Measurements from ENCODE around the gene MATK.

The MATK gene

GRCh38 chr19:3774621-3775373 lies 11.4 kb downstream of the MATK start:
- Histone ChIP-seq H3K9me3 (ENCODE audit: control insufficient read depth, insufficient read depth, low read length) (no peaks in the 10 kb centered on the region), H3K4me3 (ENCODE audit: low read depth, low read length) (no peak overlapping the region), H3K4me1 (ENCODE audit: control insufficient read depth, insufficient read depth, low read length) (no peaks in the 10 kb centered on the region), H3K27me3 (ENCODE audit: control insufficient read depth, insufficient read depth, low read length) (no peaks in the 10 kb centered on the region), H3K36me3 (ENCODE audit: control insufficient read depth, insufficient read depth, low read length) (no peaks in the 10 kb centered on the region), H3K9ac (ENCODE audit: low read depth, low read length) (no peak overlapping the region)

DNA sequence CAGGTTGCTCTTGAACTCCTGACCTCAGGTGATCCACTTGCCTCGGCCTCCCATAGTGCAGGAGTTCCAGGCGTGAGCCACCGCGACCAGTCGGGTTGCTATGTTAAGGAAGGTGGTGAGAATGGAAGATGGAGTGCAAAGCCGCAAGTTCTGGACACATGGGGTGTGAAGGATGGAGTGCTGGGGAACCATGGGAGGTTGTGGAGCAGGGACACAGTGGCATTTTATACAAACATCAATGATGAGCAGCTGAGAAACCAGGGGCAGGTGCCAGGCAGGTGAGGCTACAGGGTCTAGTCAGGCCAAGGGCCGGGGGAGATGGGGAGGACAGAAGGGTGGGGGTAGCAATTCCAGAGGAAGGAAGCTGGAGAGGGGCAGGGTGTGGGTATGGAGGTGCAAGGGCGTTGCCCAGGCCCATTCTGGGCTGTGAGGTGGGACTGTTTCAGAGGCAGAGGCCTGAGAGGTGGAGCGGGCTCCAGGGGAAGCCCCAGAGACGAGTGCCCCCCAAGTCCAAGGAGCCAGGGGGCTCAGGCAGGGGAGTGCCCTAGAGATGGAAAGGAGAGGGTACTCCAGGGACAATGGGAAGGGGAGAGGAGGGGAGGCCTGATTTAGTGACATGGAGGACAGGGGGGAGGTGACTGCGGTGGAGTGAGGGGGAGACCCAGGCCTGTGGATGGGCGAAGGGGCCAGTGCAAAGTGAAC lies 12.2 kb downstream of the MATK start:
- Histone ChIP-seq H3K4me1 (ENCODE audit: control insufficient read depth, insufficient read depth, low read length) (no peaks in the 10 kb centered on the region), H3K36me3 (ENCODE audit: control insufficient read depth, insufficient read depth, low read length) (no peaks in the 10 kb centered on the region), H3K9ac (ENCODE audit: low read depth, low read length) (no peak overlapping the region), H3K9me3 (ENCODE audit: control insufficient read depth, insufficient read depth, low read length) (no peaks in the 10 kb centered on the region), H3K27me3 (ENCODE audit: control insufficient read depth, insufficient read depth, low read length) (no peaks in the 10 kb centered on the region), H3K4me3 (ENCODE audit: low read depth, low read length) (no peak overlapping the region)

DNA sequence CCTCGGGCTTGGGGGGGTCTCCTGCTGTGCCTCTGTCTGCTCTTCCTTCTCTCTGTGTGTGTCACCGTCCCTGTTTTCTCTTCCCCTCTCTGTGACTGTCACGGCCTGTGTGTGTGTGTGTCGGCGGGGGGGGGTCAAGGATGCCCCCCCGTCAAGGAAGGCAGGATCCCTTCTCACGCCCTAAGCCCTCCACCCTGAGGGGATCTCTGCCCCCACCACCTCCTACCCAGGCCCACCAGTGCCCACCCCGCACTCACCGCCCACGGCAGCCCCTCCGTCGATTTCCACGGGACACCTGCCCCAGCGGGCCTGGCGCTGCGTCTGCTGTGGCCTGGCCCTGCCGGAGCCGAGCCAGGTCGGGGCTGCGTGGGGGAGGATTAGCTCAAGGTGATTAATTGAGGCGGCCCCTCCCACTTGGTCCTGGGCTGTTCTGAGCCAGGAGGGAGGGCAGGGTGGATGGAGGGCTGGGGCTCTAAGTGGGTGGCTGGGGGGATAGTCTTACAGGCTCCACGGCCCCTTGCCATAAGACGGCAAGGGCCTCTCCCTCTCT lies 14.2 kb downstream of the MATK start, which contains the start of gene RAX2:
RAX2 (minus strand) TSS at position 323 of the 550 bp plus-strand sequence. CDS start 486 bp downstream, outside the sequence.
- H3K9me3 ChIP-seq (ENCODE audit: control insufficient read depth, insufficient read depth, low read length), result no peaks in the 10 kb centered on the region
- no peak within 1 kb of the TSS for H3K9ac ChIP-seq (ENCODE audit: low read depth, low read length)
- H3K4me1 ChIP-seq (ENCODE audit: control insufficient read depth, insufficient read depth, low read length), result no peaks in the 10 kb centered on the region
- no peaks in the 10 kb centered on the region for H3K27me3 ChIP-seq (ENCODE audit: control insufficient read depth, insufficient read depth, low read length)
- no peak within 1 kb of the TSS for H3K4me3 ChIP-seq (ENCODE audit: low read depth, low read length)
- peaks cover 5% of the 10 kb centered on the region for H3K36me3 ChIP-seq (ENCODE audit: control insufficient read depth, insufficient read depth, low read length)

GRCh38 chr19:3771000-3771905 lies 14.9 kb downstream of the MATK start:
- Histone ChIP-seq H3K36me3 (ENCODE audit: control insufficient read depth, insufficient read depth, low read length) (peaks cover 8% of the 10 kb centered on the region), H3K4me3 (ENCODE audit: low read depth, low read length) (no peak overlapping the region), H3K9me3 (ENCODE audit: control insufficient read depth, insufficient read depth, low read length) (no peaks in the 10 kb centered on the region), H3K27me3 (ENCODE audit: control insufficient read depth, insufficient read depth, low read length) (no peaks in the 10 kb centered on the region), H3K4me1 (ENCODE audit: control insufficient read depth, insufficient read depth, low read length) (no peaks in the 10 kb centered on the region), H3K9ac (ENCODE audit: low read depth, low read length) (no peak overlapping the region)

DNA sequence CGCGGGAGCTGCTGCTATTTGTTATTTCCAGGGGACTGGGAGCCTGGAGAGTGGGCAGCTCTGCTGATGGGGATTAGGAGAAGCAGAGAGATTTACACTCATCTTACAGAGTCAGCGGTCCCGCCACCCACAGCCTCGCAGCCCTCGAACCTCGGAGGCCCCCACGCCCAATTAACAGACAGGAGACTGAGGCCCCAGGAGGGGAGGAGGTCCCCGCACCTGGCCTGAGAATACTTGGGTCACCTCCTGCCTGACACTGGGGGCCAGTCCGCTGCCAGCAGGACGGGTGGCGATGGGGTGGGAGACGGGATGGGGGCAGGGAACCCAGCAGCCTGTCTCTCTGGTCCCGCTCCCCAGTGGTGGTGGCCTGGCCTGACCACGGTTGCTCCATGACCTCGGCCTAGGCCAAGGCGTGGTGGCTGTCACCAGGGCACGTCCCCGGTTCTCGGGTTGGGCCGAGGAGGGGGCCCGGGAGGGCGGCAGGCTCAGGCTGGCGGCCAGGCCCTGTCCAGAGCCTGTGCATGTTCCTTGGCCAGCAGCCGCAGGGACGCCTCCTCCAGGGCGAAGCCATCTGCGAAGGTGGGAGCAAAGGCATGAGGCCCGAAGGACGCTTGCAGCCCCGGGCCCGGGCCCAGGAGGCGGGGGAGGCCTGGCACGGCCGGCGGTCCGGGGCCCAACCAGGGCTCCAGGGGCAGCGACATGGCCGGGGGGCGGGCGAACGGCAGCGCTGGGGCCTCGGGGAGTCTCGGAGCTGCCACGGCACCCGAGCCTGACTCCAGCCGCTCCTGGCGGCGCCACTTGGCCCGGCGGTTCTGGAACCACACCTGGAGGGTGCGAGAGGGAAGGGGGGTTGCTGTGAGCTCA lies 15.8 kb downstream of the MATK start:
- no peak overlapping the region for H3K4me3 ChIP-seq (ENCODE audit: low read depth, low read length)
- no peaks in the 10 kb centered on the region for H3K9me3 ChIP-seq (ENCODE audit: control insufficient read depth, insufficient read depth, low read length)
- H3K27me3 ChIP-seq (ENCODE audit: control insufficient read depth, insufficient read depth, low read length), result no peaks in the 10 kb centered on the region
- no peak overlapping the region for H3K9ac ChIP-seq (ENCODE audit: low read depth, low read length)
- no peaks in the 10 kb centered on the region for H3K4me1 ChIP-seq (ENCODE audit: control insufficient read depth, insufficient read depth, low read length)
- H3K36me3 ChIP-seq (ENCODE audit: control insufficient read depth, insufficient read depth, low read length), result peaks cover 10% of the 10 kb centered on the region

GRCh38 chr19:3769494-3769893 lies 16.7 kb downstream of the MATK start:
- Histone ChIP-seq H3K36me3 (ENCODE audit: control insufficient read depth, insufficient read depth, low read length) (peaks cover 13% of the 10 kb centered on the region), H3K4me1 (ENCODE audit: control insufficient read depth, insufficient read depth, low read length) (no peaks in the 10 kb centered on the region), H3K27me3 (ENCODE audit: control insufficient read depth, insufficient read depth, low read length) (no peaks in the 10 kb centered on the region), H3K9ac (ENCODE audit: low read depth, low read length) (no peak overlapping the region), H3K9me3 (ENCODE audit: control insufficient read depth, insufficient read depth, low read length) (no peaks in the 10 kb centered on the region), H3K4me3 (ENCODE audit: low read depth, low read length) (no peak overlapping the region)

DNA sequence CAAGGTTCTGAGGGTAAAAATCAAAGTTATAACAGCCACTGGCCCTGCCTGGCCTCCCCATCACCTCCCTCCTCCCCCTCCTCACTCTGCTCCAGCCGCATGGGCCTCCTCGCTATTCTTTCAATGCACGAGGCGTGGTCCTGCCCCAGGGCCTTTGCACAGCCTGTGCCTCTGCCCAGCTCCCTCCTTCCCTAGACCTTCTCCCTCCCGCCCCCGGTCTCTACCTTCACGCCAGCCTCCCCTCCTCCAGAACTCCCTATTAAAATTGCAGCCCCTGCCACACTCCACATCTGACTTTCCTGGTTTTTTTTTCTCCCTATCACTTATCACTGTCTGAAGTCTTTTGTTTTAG lies 17.5 kb downstream of the MATK start:
- no peak overlapping the region for H3K4me3 ChIP-seq (ENCODE audit: low read depth, low read length)
- no peaks in the 10 kb centered on the region for H3K27me3 ChIP-seq (ENCODE audit: control insufficient read depth, insufficient read depth, low read length)
- H3K9me3 ChIP-seq (ENCODE audit: control insufficient read depth, insufficient read depth, low read length), result no peaks in the 10 kb centered on the region
- no peaks in the 10 kb centered on the region for H3K4me1 ChIP-seq (ENCODE audit: control insufficient read depth, insufficient read depth, low read length)
- H3K9ac ChIP-seq (ENCODE audit: low read depth, low read length), result no peak overlapping the region
- H3K36me3 ChIP-seq (ENCODE audit: control insufficient read depth, insufficient read depth, low read length), result peaks cover 13% of the 10 kb centered on the region

DNA sequence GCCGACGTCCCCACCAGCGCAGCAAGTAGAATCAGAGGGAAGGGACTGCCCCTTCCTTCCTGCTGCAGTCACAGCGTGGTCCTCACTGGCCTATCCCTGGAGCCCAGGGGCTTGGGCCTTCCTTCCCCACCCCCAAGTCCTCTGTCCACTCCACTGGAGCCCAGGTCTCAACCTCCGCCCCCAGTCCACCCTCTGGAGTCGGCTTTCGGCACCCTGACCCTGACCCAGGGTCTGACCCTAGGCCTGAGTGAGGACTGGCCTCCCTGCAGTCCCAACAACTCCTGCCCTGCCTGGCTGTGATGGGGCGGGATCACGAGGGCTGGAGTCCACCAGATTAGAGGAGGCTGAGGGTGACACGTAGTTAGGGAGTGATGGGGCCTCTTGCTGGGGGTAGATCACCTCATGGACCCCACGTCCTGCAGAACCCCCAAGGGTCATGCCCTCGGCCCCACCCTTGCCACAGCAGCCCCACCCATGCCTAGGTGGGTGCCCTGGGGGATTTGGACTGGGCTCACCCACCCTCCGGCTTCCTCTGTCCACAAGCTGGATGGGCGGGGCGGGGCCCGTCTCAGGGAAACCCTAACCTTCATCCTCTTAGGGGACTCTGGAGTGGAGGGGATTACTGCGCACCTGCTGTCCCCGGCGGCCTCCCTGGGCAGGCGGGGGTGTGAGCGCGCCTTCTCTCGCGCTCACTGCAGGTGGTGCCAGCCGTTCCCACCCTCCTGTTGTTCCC lies 18.0 kb downstream of the MATK start:
- peaks cover 13% of the 10 kb centered on the region for H3K36me3 ChIP-seq (ENCODE audit: control insufficient read depth, insufficient read depth, low read length)
- peaks cover under 1% of the 10 kb centered on the region for H3K4me1 ChIP-seq (ENCODE audit: control insufficient read depth, insufficient read depth, low read length)
- H3K9ac ChIP-seq (ENCODE audit: low read depth, low read length), result no peak overlapping the region
- H3K27me3 ChIP-seq (ENCODE audit: control insufficient read depth, insufficient read depth, low read length), result no peaks in the 10 kb centered on the region
- H3K9me3 ChIP-seq (ENCODE audit: control insufficient read depth, insufficient read depth, low read length), result no peaks in the 10 kb centered on the region
- H3K4me3 ChIP-seq (ENCODE audit: low read depth, low read length), result no peak overlapping the region

DNA sequence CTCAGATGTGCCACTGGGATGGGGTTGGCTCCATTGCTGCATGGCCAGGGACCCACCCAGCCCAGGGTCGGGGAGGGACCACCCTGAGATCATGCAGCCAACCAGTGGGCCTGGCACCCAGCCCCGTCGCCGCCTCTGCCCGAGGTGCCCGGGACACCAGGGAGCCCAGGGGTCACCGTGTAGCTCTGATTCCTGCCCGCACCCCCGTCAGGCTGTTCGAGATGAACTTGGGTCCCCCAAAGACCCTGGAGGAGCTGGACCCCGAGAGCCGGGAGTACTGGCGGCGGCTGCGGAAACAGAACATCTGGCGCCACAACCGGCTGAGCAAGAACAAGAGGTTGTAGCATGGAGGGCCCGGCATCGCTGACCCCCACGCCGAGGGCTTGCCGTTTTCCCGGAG lies 19.1 kb downstream of the MATK start:
- no peak overlapping the region for H3K4me3 ChIP-seq (ENCODE audit: low read depth, low read length)

DNA sequence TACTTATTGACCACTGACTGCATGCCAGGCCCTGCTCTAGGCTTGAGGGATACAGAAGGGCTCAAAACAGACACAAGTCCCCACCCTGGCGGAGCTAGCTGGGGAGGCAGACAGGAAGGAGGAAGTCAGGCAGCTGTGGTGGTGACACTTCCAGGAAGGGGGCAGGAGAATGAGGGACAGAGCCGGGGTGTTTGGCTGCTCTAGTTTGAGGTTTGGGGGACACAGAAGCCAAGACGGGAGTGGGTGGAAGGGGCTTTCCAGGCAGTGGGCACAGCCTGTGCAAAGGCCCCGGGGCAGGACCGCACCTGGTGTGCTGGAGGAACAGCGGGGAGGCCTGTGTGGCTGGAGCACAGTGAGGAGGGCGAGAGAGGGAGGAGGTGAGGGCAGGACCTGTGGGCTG lies 19.7 kb downstream of the MATK start:
- H3K9ac ChIP-seq (ENCODE audit: low read depth, low read length), result no peak overlapping the region
- peaks cover 3% of the 10 kb centered on the region for H3K4me1 ChIP-seq (ENCODE audit: control insufficient read depth, insufficient read depth, low read length)
- H3K27me3 ChIP-seq (ENCODE audit: control insufficient read depth, insufficient read depth, low read length), result no peaks in the 10 kb centered on the region
- H3K9me3 ChIP-seq (ENCODE audit: control insufficient read depth, insufficient read depth, low read length), result no peaks in the 10 kb centered on the region
- H3K4me3 ChIP-seq (ENCODE audit: low read depth, low read length), result no peak overlapping the region
- H3K36me3 ChIP-seq (ENCODE audit: control insufficient read depth, insufficient read depth, low read length), result peaks cover 13% of the 10 kb centered on the region

More for the DNA sequence above, 19.1 kb downstream of the MATK start:
- Histone ChIP-seq H3K36me3 (ENCODE audit: control insufficient read depth, insufficient read depth, low read length) (peaks cover 13% of the 10 kb centered on the region), H3K27me3 (ENCODE audit: control insufficient read depth, insufficient read depth, low read length) (no peaks in the 10 kb centered on the region), H3K9me3 (ENCODE audit: control insufficient read depth, insufficient read depth, low read length) (no peaks in the 10 kb centered on the region), H3K4me1 (ENCODE audit: control insufficient read depth, insufficient read depth, low read length) (peaks cover 3% of the 10 kb centered on the region), H3K9ac (ENCODE audit: low read depth, low read length) (no peak overlapping the region)

Data from iPS-15b (cell line).